Measurements from ENCODE around the gene CEACAM18.
"Not testable (repeated sequence)": the region's sequence is repeated elsewhere in the genome, so short reads cannot be mapped to it uniquely, and the experiment has no call there.

Gene CEACAM18

GRCh38 chr19:51478381-51479234 lies at the start of gene CEACAM18:
CEACAM18 (plus strand) TSS chr19:51478539.
- DNase-seq (ENCODE audit: low read depth) = no peak

DNA sequence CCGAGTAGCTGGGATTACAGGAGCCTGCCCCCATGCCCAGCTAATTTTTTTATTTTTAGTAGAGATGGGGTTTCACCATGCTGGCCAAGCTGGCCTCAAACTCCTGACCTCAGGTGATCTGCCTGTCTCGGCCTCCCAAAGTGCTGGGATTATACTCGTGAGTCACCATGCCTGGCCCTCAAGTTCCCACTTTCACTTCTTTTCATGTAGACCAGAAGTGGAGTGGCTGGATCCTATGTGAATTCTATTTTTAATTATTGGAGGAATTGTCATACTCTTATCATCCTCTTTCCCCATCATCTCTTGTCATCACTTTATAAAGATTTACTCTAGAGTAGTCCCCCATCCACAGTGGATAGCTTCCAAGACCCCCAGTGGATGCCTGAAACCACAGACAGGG lies 48.1 kb upstream of the CEACAM18 start:
- no peak for DNase-seq (ENCODE audit: low read depth)

- DNase-seq (ENCODE audit: low read depth) = no peak
These were observed 47.2 kb upstream of the CEACAM18 start for GRCh38 chr19:51431124-51431523.

DNA sequence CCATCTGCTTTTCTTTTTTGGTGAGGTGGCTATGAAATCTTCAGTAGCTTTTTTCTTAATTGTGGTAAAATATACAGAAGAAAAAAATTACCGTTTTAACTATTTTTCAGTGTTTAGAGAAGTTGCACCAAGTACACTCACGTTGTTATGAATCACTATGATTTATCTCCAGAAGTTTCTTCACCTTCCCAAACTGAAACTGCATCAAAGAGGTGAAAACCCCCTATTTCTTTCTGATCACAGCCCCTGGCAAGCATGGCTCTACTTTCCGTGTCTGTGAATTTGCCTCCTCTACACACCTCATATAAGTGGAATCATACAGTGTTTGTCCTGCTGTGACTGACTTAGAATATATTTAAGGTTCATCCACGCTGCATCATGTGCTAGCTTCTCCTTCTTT lies 45.3 kb upstream of the CEACAM18 start:
- DNase-seq (ENCODE audit: low read depth) = no peak

GRCh38 chr19:51434456-51434855 lies 43.9 kb upstream of the CEACAM18 start:
- DNase-seq (ENCODE audit: low read depth) = no peak

DNA sequence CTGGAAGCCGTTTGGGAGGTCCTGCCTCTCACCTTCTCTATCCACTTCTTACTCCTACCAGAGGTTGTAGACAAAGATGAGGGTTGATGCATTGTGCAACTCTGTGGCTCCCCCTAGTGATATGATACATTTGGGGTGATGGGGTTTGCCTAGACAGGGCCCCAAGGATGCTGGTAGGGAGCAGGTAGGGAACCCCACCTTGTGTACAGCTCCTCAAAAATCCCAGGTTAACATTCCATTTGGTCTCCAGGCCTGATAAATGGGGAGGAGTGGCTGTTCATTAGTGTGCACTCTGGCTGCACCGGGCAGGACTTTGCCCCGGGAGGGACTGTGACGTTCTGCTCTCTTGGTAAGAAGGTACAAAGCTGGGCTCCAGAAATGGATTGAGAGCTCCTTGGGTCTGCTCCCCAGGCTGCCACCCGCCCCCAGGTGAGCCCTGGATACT lies 39.3 kb upstream of the CEACAM18 start:
- DNase-seq (ENCODE audit: low read depth) = no peak

DNA sequence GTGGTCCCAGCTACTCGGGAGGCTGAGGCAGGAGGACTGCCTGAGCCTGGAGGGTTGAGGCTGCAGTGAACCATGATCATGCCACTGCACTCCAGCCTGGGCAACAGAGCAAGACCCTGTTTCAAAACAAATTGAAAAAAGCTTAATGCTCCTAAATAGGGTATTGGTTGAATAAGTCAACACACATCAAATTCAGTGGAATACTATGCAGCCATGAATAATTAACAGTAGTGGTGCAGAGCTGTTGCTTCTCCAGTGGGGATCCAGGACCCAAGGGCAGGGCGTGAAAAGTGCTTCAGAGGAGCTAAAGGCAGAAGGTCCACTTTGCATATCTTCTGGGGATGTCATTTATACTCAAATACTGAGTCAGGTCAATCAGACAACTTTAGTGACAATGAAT lies 38.3 kb upstream of the CEACAM18 start:
- no peak for DNase-seq (ENCODE audit: low read depth)

DNA sequence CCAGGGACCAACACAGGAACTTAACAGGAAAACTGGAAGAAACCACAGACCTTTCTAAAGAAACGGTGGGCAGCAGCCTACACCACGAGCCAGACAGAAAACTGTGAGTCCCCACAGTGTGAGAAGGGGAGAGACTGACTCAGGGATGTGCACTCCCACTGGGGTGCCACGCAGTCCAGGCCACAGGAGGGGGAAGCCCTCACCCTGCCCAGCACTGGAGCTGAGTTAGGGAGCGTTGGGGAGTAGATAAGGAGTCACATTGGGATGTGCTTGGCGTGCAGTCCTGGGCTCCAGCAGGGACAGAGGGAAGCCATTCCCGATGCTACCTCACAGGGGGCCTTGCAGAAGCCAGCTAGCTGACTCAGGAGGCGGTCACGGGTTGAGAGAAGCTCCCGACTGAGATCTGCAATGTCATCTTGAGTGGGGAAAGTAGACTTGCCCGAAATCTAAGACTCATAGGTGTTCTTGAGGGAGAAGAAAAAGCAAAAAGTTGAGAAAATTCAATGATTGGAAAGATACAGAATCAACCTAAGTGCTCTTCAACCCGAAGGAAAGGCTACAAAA lies 37.4 kb upstream of the CEACAM18 start:
- no peak for DNase-seq (ENCODE audit: low read depth)

GRCh38 chr19:51441410-51442390 lies 36.6 kb upstream of the CEACAM18 start:
- DNase-seq (ENCODE audit: low read depth) = peak; percentile 73

GRCh38 chr19:51447510-51447909 lies 30.8 kb upstream of the CEACAM18 start:
- not testable (repeated sequence) for DNase-seq (ENCODE audit: low read depth)

- no peak for DNase-seq (ENCODE audit: low read depth)
These were observed 30.3 kb upstream of the CEACAM18 start for GRCh38 chr19:51448011-51448410.

GRCh38 chr19:51448411-51449016 lies 29.8 kb upstream of the CEACAM18 start:
- no peak for DNase-seq (ENCODE audit: low read depth)

DNA sequence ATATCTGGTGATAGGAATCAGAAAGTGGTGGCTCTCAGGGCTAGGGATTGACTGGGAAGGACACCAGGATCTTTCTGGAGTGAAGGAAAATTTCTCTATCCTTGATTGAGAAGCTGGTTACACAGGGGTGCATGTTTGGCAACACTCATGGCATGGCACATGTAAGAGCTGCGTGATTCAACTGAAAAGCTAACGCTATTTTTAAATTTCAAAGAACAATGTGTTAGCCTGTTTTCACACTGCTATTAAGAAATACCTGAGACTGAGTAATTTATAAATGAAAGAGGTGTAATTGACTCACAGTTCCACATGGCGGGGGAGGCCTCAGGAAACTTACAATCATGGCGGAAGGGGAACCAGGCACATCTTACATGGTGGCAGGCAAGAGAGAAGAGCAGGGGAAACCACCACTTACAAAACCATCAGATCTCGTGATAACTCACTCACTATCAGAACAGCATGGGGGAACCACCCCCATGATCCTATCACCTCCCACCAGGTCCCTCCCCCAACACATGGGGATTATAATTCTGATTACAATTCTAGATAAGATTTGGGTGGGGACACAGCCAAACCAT lies 27.5 kb upstream of the CEACAM18 start:
- DNase-seq (ENCODE audit: low read depth) = no peak

DNA sequence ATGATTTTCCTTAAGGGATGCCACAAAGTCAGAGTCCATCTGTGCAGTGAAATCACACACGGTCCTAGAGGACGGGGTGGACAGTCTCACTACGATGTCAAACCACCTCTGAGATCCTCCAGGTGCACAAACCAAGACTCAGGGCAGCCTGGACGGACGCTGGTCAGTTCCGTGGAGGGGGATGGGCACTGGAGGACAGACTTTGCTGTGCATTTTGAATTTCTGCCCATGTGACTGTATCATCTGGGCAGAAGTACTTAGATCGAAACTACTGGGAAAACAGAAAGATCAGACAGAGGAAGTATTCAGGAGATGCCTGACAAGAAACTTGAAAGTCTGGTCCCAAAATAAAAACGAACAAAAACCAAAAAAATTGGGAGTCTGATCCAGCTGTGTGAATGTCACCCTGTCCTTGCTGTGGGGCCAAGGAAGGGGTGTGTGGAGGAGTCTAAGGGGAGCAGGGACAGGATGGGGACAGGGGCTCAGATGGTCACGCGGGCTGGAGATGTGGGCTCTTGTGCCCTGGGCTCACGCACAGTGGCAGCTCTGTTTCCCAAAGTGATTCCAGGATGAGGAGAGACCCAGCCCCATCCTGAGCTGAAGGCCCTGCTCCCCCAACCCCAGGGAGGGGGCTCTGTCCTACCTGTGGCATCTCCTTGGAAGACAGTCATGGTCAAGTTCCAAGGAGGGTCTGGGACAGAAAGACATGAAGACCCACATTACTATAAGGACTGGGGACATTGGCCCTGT lies 21.6 kb upstream of the CEACAM18 start:
- DNase-seq (ENCODE audit: low read depth) = no peak

- no peak for DNase-seq (ENCODE audit: low read depth)
These were observed 20.9 kb upstream of the CEACAM18 start for GRCh38 chr19:51457351-51458013.

DNA sequence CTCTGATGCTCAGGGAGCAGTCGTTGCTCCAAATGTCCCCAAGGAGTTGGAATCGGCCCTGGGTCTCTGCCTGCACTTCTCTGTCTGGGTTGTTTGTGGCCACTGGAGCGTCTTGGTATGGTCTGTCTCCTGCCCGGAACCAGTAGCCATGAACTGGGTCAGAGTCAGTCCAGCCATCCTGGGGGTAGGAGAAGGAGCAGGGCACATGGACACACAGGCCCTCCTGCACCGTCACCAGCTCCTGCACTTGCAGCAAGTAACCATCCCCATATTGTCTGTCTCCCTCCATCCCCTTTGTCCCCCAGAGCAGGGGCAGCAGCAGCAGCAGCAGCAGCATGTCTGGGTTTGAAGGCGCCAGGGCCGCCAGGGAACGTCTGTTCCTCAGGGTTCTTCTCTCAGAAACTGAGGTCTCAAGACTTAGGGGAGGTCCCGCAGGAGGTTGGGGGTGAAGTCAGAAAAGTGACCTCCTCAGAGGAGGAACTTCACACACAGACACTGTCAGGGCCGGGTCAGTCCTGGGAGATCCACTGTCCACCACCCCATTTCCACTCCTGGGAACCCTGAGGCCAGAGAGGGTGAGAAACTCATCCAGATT lies 20.2 kb upstream of the CEACAM18 start, which contains the start of gene SIGLEC8:
TSS of gene SIGLEC8 (minus strand) at position 404 of the 595 bp plus-strand sequence. CDS start at position 337, 67 bp downstream.
- DNase-seq (ENCODE audit: low read depth) = no peak

DNA sequence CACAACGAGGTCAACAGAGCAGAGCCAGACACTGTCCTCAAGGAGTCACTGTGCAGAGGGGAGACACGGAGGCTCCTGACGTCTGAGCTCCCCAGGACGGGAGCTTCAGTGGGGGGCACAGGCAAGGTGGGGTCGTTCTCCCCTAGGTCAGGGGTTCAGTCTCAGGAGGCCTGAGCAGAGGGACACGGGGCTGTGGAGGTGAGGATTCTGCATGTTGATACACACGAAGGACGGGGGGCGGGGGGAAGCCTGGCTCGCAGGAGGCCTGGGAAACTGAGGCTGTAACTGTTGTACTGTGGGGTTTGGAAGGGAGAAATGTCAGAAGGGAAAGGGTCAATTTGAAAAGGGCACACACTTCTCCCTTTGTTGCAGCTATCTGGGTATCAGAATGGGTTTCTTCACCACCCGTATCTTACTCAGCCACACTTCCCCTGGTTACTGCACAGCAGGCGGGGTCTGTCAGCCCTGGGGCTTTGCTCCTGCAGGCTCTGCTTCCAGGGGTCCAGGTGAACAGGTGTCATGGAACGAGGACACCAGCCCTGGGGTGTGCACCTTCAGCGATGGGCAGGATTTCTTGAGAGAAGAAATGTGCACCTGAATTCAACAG lies 19.3 kb upstream of the CEACAM18 start:
- DNase-seq (ENCODE audit: low read depth) = no peak

DNA sequence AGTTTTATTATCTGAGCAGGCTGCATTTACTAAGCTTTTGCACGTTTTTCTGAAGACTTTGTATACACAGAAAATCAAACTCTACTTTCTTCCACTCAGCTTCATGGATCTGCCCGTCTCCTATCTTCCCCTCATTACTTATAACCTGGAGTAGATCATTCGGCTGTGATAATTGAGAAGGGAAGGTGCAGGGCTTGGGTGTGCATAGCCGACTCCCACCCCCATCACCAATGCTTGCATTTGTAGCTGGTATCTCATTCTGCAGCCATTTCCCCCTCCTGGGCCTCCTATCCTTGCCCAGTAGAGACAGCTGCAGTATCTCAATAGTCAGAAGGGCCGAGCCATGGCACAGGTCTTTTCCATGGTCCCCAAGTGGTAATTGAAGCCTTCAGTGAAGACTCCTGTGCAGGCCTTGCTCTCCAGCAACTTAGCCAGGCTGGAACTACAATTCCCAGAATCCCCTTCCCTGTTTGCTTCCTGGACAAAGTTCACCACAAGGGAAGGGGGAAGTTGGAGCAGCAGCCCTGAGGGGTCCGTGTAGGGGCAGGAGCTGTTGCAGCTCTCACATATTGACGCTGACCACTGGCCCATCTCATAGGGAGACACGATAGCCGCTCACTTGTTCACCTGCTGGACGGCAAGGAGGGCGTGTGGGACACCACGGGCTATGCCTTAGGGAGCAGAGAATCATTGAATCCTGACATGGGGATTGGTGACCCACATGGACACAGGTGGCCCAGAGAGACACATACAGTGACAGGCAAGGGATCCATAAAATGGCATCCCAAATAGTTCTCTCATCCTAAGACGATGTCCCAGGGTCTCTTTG lies 18.0 kb upstream of the CEACAM18 start:
- no peak for DNase-seq (ENCODE audit: low read depth)
